Endothelial cell of umbilical vein (primary cell): ENCODE results near the gene MIA2. TPM values are rescaled to one million over a fixed set of nuclear protein-coding genes. Genes with fewer than 3 reads are reported as not detected.

Experiments used
- BruUV-seq: library from RNA; stranded (reverse); fragments of 400-500 nt; replicated peaks from 2 replicates; lab custom pipeline; 2021; lab: Mats Ljungman, UMichigan
- CTCF ChIA-PET: fragments of 300-600, 350-600 bp; sonication (Branson Sonifier 250); formaldehyde crosslinking; loops from one replicate; lab custom pipeline; 2021; ENCODE audit warnings: antibody characterized with exemption, inconsistent platforms; lab: Charles Lee
- POLR2A ChIA-PET: fragments of 300-600, 350-600 bp; sonication (Branson Sonifier 250); formaldehyde crosslinking; loops from one replicate; lab custom pipeline; 2021; ENCODE audit warnings: antibody characterized with exemption, inconsistent platforms; lab: Charles Lee
- DNase-seq: peaks from one replicate; pipeline ENCODE4 v3.0.0-alpha.2; 2011; ENCODE audit warnings: low read depth, low spot score
- FAIRE-seq: peaks from 2 replicates; lab custom pipeline; 2011; peaks lifted over from hg19 to GRCh38; lab: Jason Lieb, UNC
- H2AFZ ChIP-seq: 2 replicates; pipeline ENCODE4 v1.6.0; 2012; ENCODE audit warnings: low read depth, low read length, control low read depth, inconsistent platforms
- H3K27ac ChIP-seq: 2 replicates; pipeline ENCODE4 v1.5.1; 2011; ENCODE audit warnings: low read depth, mild to moderate bottlenecking, control low read depth, low read length, moderate library complexity; ENCODE audit not compliant: insufficient read depth
- H3K27me3 ChIP-seq, 2 experiments: 2 replicates each; pipeline versions ENCODE4 v1.6.0 to v1.6.1; 2011; ENCODE audit warnings: low read length in 2 of 2, mixed read lengths in 1 of 2; ENCODE audit not compliant: control insufficient read depth in 2 of 2, insufficient read depth in 2 of 2
- H3K36me3 ChIP-seq, 2 experiments: 2 replicates in 1 of 2; 3 replicates in 1 of 2; pipeline ENCODE4 v1.5.1; 2011; ENCODE audit warnings: low read length in 2 of 2, mild to moderate bottlenecking in 1 of 2, moderate library complexity in 1 of 2; ENCODE audit not compliant: control insufficient read depth in 2 of 2, insufficient read depth in 2 of 2; ENCODE audit errors: extremely low read depth in 1 of 2
- H3K4me1 ChIP-seq: 3 replicates; pipeline ENCODE4 v1.5.1; 2011; ENCODE audit warnings: mild to moderate bottlenecking, low read length; ENCODE audit not compliant: control insufficient read depth, insufficient read depth; ENCODE audit errors: extremely low read depth
- H3K4me2 ChIP-seq: 2 replicates; pipeline ENCODE4 v1.6.1; 2011; ENCODE audit warnings: low read length, control low read depth, mixed read lengths; ENCODE audit not compliant: insufficient read depth
- H3K4me3 ChIP-seq, 3 experiments: fragments of 200-600 bp in 1 of 3; sonication (generic), shearing (Covaris generic) in 1 of 3; replicated peaks in 1 of 3; 2 replicates each; pipeline ENCODE4 v1.5.1; 2011 to 2016; ENCODE audit warnings: control low read depth in 3 of 3, low read length in 3 of 3, mild to moderate bottlenecking in 2 of 3, inconsistent platforms in 1 of 3, low read depth in 1 of 3, moderate library complexity in 1 of 3; ENCODE audit not compliant: insufficient read depth in 1 of 3
- H3K79me2 ChIP-seq: 2 replicates; pipeline ENCODE4 v1.6.0; 2012; ENCODE audit warnings: low read length, inconsistent platforms; ENCODE audit not compliant: control insufficient read depth, insufficient read depth
- H3K9ac ChIP-seq: replicated peaks from 2 replicates; pipeline ENCODE3; 2011; ENCODE audit warnings: low read length, control low read depth; ENCODE audit not compliant: insufficient read depth; ENCODE audit errors: extremely low read depth
- H3K9me1 ChIP-seq: replicated peaks from 3 replicates; pipeline ENCODE4 v1.6.0; 2011; ENCODE audit warnings: mild to moderate bottlenecking, low read length; ENCODE audit not compliant: control insufficient read depth, insufficient read depth; ENCODE audit errors: extremely low read depth
- H3K9me3 ChIP-seq: replicated peaks from 2 replicates; pipeline ENCODE4 v1.5.1; 2012; ENCODE audit warnings: low read length, inconsistent platforms; ENCODE audit not compliant: control insufficient read depth, insufficient read depth
- H4K20me1 ChIP-seq: replicated peaks from 2 replicates; pipeline ENCODE3; 2011; ENCODE audit warnings: mild to moderate bottlenecking, low read length; ENCODE audit not compliant: control insufficient read depth, insufficient read depth; ENCODE audit errors: extremely low read depth
- CTCF ChIP-seq, 2 donors: IDR thresholded peaks; 1 replicate in 1 of 2; 2 replicates in 1 of 2; pipeline ENCODE4 v1.5.1; 2011; ENCODE audit warnings: low read length in 2 of 2, mild to moderate bottlenecking in 2 of 2, moderate library complexity in 2 of 2, control low read depth in 1 of 2, inconsistent platforms in 1 of 2, low read depth in 1 of 2; ENCODE audit not compliant: insufficient read depth in 1 of 2; ENCODE audit errors: extremely low read depth in 1 of 2
- EZH2 ChIP-seq: IDR thresholded peaks from 2 replicates; pipeline ENCODE4 v1.6.1; 2012; ENCODE audit warnings: borderline replicate concordance, low read depth, mild to moderate bottlenecking, moderate library complexity, low read length, inconsistent platforms; ENCODE audit not compliant: severe bottlenecking
- FOS ChIP-seq: IDR thresholded peaks from 2 replicates; pipeline ENCODE4 v1.6.1; 2011; ENCODE audit warnings: mild to moderate bottlenecking, low read length, moderate library complexity, borderline replicate concordance; ENCODE audit not compliant: insufficient read depth
- GATA2 ChIP-seq: IDR thresholded peaks from 2 replicates; pipeline ENCODE4 v1.7.0; 2011; ENCODE audit warnings: low read depth, mild to moderate bottlenecking, moderate library complexity, mixed read lengths, low read length; ENCODE audit not compliant: insufficient read length, insufficient read depth
- JUN ChIP-seq: IDR thresholded peaks from 2 replicates; pipeline ENCODE4 v1.6.1; 2011; ENCODE audit warnings: borderline replicate concordance, low read depth; ENCODE audit not compliant: insufficient read length, insufficient read depth
- MAX ChIP-seq: IDR thresholded peaks from 2 replicates; pipeline ENCODE4 v1.6.1; 2011; ENCODE audit not compliant: insufficient read depth, insufficient read length
- MYC ChIP-seq: IDR thresholded peaks from one replicate; pipeline ENCODE4 v1.6.1; 2011; ENCODE audit warnings: mild to moderate bottlenecking, low read depth, low read length
- POLR2A ChIP-seq: IDR thresholded peaks from 2 replicates; pipeline ENCODE4 v1.6.1; 2012; ENCODE audit warnings: low read depth, mild to moderate bottlenecking, control low read depth, low read length
- POLR2AphosphoS5 ChIP-seq: IDR thresholded peaks from 2 replicates; pipeline ENCODE4 v1.6.1; 2012; ENCODE audit warnings: low read depth, mild to moderate bottlenecking, control low read depth, low read length, moderate library complexity; ENCODE audit not compliant: insufficient read depth
- dilution Hi-C: fragments of 300-500 bp; cut with MboI; formaldehyde crosslinking; loops from one replicate; pipeline ENCODE4 v1.15.0; 2019; ENCODE audit warnings: low sequenced_read_pairs; ENCODE audit not compliant: extremely low pct_ligation_motif_present
- intact Hi-C: fragments of 100-400 bp; cut with micrococcal nuclease; formaldehyde crosslinking; loops from one replicate; pipeline ENCODE4 v1.10.0; 2022
- polyA plus RNA-seq, 4 experiments: library from polyadenylated mRNA; depleted of rRNA in 3 of 4; stranded (reverse) in 3 of 4; unstranded in 1 of 4; fragments of >200 nt; gene quantifications; 2 replicates each; pipeline versions ENCODE4 v1.2.1 to v1.2.3, GENCODE V29; 2011 to 2012; ENCODE audit warnings: missing spikeins in 1 of 4
- total RNA-seq: library from RNA; stranded (reverse); gene quantifications from 2 replicates; pipeline ENCODE4 v1.2.3, GENCODE V29; 2021

Gene MIA2
- total and polyA plus RNA-seq, 2 donors (not counting 3 experiments of a cell fraction or from before 2014, with no cell fraction given), result 9.4 to 14.9 TPM

- no peak for FAIRE-seq
These were observed 136.7 kb downstream of the MIA2 start for GRCh38 chr14:39370415-39370814.

GRCh38 chr14:39372656-39373055 lies 138.9 kb downstream of the MIA2 start:
- H3K9me1 ChIP-seq, result no peaks in the 10 kb centered on the region
- peaks cover 32% of the 10 kb centered on the region for H3K4me1 ChIP-seq
- H4K20me1 ChIP-seq, result no peaks in the 10 kb centered on the region
- no peaks in the 10 kb centered on the region for H3K27me3 ChIP-seq
- H3K9ac ChIP-seq, result no peak overlapping the region
- POLR2A ChIA-PET, result no interaction called here
- no peak overlapping the region for H3K27ac ChIP-seq
- no peak overlapping the region for H3K4me2 ChIP-seq
- no peaks in the 10 kb centered on the region for H3K9me3 ChIP-seq
- CTCF ChIA-PET, result interaction anchor here (0.6 to 1.3 kb wide), 2 partner anchors 10 to 265 kb away, joined by 3 to 4 read pairs; no protein-coding TSS in a partner anchor
- TF ChIP-seq CTCF (IDR thresholded peaks at IDR 0.05; ENCODE audit: extremely low read depth in 1 of 2, insufficient read depth in 1 of 2, low read depth in 1 of 2, low read length in 2 of 2) (no peak), EZH2 (no peak), POLR2AphosphoS5 (no peak), MAX (no peak), JUN (no peak), POLR2A (no peak), GATA2 (no peak), MYC (no peak), FOS (no peak)
- H2AFZ ChIP-seq, result no peak overlapping the region
- no peak for DNase-seq
- dilution Hi-C loops (no loop called here), intact Hi-C loops (no loop called here)
- no peak for FAIRE-seq
- BruUV-seq, result no TSS peak
- no peaks in the 10 kb centered on the region for H3K36me3 ChIP-seq
- no peak overlapping the region for H3K4me3 ChIP-seq
- no peaks in the 10 kb centered on the region for H3K79me2 ChIP-seq

More at GRCh38 chr14:39370415-39370814, 136.7 kb downstream of the MIA2 start:
- H3K4me1 ChIP-seq, result peaks cover 15% of the 10 kb centered on the region
- ChIA-PET POLR2A (no interaction called here), CTCF (interaction anchor here (1.0 to 2.3 kb wide), 2 partner anchors 56 to 263 kb away, joined by 4 to 14 read pairs; no protein-coding TSS in a partner anchor)
- H3K9me3 ChIP-seq, result no peaks in the 10 kb centered on the region
- dilution Hi-C loops (no loop called here), intact Hi-C loops (no loop called here)
- H3K79me2 ChIP-seq, result no peaks in the 10 kb centered on the region
- no peak overlapping the region for H3K4me3 ChIP-seq
- no peak for DNase-seq
- no peaks in the 10 kb centered on the region for H3K27me3 ChIP-seq
- no TSS peak for BruUV-seq
- H3K4me2 ChIP-seq, result no peak overlapping the region
- H4K20me1 ChIP-seq, result no peaks in the 10 kb centered on the region
- H3K36me3 ChIP-seq, result no peaks in the 10 kb centered on the region
- H3K27ac ChIP-seq, result no peak overlapping the region
- H3K9ac ChIP-seq, result no peak overlapping the region
- TF ChIP-seq GATA2 (no peak), JUN (no peak), MAX (no peak), POLR2A (no peak), EZH2 (no peak), FOS (no peak)
- no peak overlapping the region for H2AFZ ChIP-seq
- no peaks in the 10 kb centered on the region for H3K9me1 ChIP-seq
